HK-2 (cell line): Measurements from ENCODE around the gene PPP2R3A.
A peak's percentile ranks its signal among the peaks of the same experiment; 100 is the strongest.
"Not testable (repeated sequence)": the region's sequence is repeated elsewhere in the genome, so short reads cannot be mapped to it uniquely, and the experiment has no call there.

Experiments used
- DNase-seq: peaks from one replicate; pipeline ENCODE4 v3.0.0-alpha.2; 2018; ENCODE audit not compliant: unreplicated experiment

The PPP2R3A gene, protein sequence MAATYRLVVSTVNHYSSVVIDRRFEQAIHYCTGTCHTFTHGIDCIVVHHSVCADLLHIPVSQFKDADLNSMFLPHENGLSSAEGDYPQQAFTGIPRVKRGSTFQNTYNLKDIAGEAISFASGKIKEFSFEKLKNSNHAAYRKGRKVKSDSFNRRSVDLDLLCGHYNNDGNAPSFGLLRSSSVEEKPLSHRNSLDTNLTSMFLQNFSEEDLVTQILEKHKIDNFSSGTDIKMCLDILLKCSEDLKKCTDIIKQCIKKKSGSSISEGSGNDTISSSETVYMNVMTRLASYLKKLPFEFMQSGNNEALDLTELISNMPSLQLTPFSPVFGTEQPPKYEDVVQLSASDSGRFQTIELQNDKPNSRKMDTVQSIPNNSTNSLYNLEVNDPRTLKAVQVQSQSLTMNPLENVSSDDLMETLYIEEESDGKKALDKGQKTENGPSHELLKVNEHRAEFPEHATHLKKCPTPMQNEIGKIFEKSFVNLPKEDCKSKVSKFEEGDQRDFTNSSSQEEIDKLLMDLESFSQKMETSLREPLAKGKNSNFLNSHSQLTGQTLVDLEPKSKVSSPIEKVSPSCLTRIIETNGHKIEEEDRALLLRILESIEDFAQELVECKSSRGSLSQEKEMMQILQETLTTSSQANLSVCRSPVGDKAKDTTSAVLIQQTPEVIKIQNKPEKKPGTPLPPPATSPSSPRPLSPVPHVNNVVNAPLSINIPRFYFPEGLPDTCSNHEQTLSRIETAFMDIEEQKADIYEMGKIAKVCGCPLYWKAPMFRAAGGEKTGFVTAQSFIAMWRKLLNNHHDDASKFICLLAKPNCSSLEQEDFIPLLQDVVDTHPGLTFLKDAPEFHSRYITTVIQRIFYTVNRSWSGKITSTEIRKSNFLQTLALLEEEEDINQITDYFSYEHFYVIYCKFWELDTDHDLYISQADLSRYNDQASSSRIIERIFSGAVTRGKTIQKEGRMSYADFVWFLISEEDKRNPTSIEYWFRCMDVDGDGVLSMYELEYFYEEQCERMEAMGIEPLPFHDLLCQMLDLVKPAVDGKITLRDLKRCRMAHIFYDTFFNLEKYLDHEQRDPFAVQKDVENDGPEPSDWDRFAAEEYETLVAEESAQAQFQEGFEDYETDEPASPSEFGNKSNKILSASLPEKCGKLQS (N-terminal part only)

DNA sequence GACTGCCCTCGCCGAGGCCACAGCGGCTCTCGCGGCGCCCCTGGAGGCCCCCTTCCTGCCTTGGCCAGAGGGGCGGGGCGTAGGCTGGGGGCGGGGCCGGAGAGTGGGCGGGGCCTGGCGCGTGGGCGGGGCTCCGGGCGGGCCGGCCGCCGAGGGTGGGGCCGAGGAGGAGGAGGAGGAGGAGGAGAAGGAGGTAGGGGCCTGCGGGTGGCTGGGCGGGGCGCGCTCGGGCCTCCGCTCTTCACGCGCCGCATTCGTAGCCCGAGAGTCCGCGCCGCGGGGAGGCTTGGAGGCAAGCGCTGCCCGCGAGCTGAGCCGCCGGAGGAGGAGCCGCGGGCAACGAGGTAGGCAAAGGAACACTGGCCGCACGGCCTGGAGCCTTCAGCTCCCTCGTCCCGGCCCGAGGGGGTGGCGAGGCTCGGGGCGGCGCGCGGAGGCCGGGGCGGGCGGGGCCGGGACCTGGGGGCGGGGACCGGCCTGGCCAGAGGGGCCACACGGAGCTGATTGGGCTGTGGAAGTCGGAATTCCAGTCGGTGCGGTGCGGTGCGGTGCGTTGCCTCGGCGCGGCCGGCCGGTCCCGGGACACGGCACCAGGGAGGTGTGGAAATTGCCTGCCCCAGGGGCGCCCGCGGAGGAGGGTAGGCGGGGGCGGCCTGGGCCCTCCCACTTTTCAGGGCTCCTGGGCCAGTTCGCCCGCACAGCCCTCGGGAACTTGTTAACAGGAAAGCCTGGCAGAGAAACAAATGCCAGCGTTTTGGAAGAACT, at the start of gene PPP2R3A:
Gene PPP2R3A, plus strand, starts transcription at position 223 of the 765 bp plus-strand sequence. CDS start 35,771 bp downstream, outside the sequence.
- peak; percentile 97 for DNase-seq

DNA sequence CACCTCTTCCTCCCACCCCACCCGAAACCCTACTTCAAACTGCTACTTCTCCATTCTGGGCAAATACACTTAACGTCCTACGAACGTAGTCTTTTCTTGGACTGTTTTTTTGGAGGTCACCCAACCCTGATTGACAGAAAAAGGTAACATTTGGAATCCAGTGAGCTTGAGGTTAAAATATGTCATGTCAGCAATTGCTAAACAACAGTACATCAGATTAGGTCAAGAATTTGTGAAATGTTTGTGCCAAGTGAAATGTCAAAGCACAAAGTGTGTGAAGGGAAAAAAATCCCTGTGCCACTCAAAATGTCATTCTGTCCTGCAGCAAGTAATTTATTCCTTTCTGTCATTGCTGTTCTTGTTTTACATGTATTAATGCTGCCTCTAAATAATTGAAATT, 49.2 kb upstream of the PPP2R3A start:
- DNase-seq, result no peak

DNA sequence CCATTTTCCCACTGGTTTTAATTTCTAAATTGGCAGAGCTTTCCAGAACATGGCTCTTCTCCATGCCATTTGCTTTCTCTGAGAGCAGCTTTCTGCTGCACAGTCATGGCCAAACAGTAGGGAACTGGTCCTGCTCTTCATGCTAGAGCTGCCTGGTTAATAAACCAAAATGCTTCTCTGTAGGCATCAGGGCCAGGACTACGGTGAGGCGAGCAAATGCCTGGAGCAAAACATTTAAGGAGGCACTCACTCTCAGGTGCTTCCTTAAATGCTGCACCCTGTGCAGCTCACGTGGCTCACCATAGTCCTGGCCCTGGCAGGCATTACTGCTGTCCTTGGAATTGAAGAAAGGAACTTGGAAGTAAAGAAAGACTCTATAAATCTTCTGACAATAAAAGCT, 48.5 kb upstream of the PPP2R3A start:
- no peak for DNase-seq

GRCh38 chr3:135917927-135918597, 47.5 kb upstream of the PPP2R3A start:
- DNase-seq, result no peak

- no peak for DNase-seq
These were observed 46.9 kb upstream of the PPP2R3A start for GRCh38 chr3:135918600-135918999.

- DNase-seq, result no peak
These were observed 45.3 kb upstream of the PPP2R3A start for GRCh38 chr3:135920275-135920674.

GRCh38 chr3:135922903-135923250, 42.7 kb upstream of the PPP2R3A start:
- peak; percentile 40 for DNase-seq

DNA sequence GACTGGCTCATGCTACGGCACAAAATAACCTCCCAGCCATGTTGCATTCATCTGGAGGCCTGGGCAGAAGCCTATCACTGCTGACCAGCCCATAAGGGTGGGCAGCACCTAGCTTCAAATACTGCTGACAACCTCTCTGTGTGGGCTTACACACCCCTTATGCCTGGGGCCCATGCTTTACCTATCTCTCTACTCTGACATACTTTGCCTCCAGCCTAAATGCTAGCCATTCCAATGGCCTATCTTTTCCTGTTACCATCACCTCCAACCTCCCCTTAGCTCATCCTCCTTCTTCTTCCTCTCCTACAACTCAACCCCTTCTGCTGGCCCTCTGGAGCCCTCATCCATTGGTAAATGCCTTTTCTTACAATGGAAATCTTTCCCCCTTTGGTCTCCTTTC, 41.0 kb upstream of the PPP2R3A start:
- DNase-seq, result no peak

GRCh38 chr3:135926664-135927063, 38.9 kb upstream of the PPP2R3A start:
- DNase-seq, result no peak

GRCh38 chr3:135927155-135927554, 38.4 kb upstream of the PPP2R3A start:
- DNase-seq, result no peak

- no peak for DNase-seq
These were observed 35.9 kb upstream of the PPP2R3A start for GRCh38 chr3:135929670-135930069.

DNA sequence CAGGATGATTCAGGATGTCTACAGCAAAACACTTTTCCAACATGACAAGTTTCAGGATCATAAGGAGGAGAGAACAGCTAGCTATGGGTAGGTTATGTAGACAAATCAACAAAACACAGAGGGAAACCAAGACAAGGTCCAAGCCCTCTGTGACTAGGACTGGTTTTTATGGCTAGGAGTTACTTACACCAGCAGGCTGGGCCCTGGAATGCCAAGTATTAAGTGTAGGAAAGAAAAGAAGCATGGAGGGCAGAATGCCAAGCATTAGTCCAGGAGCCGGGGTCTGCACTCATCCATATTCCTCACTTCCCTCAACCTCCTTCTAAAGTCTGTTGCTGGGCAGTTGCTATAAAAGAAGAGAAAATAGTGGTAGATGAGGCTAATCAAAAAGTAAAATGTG, 35.3 kb upstream of the PPP2R3A start:
- DNase-seq, result no peak

GRCh38 chr3:135935171-135935570, 30.4 kb upstream of the PPP2R3A start:
- not testable (repeated sequence) for DNase-seq

DNA sequence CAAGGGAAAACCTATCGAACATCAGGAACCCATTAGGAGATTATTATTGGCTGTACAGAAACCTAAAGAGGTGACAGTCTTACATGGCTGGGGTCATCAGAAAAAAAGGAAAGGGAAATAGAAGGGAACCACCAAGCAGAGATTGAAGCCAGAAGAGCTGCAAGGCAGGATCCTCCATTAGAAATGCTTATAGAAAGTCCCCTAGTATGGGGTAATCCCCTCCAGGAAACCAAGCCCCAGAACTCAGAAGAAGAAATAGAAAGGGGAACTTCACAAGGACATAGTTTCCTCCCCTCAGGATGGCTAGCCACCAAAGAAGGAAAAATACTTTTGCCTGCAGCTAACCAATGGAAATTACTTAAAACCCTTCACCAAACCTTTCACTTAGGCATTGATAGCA, 27.8 kb upstream of the PPP2R3A start:
- DNase-seq, result not testable (repeated sequence)

DNA sequence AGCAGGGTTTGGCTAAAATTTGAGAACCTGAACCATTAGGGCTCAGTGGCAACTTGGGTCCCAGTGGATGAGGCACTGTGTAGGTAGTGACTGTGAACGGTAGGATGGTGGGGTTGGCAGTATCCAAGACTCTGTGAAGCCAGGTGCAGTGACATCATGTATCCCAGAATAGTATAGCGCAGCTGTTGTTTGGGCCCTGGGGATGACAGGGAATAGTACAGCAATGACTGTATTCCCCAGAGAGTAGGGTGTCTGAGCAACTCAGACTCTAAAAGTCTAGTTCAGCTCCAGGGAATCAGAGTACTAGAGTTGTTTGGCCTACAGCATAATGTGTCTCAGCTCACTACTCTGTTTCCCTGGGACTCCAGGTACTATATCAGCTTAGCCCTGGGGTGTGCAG, 20.7 kb upstream of the PPP2R3A start:
- DNase-seq, result no peak

- no peak for DNase-seq
These were observed 14.6 kb upstream of the PPP2R3A start for GRCh38 chr3:135950941-135951340.

GRCh38 chr3:135964160-135964955, 1.2 kb upstream of the PPP2R3A start:
- DNase-seq, result no peak

- no peak for DNase-seq
These were observed 411 bp upstream of the PPP2R3A start for GRCh38 chr3:135965129-135965505.

GRCh38 chr3:135966271-135966961, 888 bp downstream of the PPP2R3A start:
- no peak for DNase-seq

DNA sequence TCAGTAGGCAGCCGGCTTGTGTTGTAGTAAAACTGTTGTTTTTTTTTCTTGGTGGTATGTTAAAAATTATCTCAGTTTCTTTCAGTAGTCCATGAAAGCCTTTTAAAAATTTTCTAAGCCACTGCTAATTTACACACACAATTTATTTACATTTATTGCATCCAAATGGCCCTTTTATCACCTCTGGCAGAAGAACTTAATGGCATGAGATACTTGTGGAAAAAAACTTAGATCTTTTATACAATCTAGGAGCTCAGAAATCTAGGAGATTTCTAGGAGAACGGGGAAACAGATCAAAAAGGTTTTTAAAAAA, 1.4 kb downstream of the PPP2R3A start:
- no peak for DNase-seq
